H1 (cell line): ENCODE data around the gene OOSP2. TPM values are rescaled to one million over a fixed set of nuclear protein-coding genes. Genes with fewer than 3 reads are reported as not detected.

Source experiments
- CTCF ChIA-PET: fragments of 300-600 bp; sonication (Branson Sonifier 250); formaldehyde crosslinking; loops from one replicate; lab custom pipeline; 2021; ENCODE audit not compliant: partially characterized antibody; lab: Charles Lee
- POLR2A ChIA-PET: fragments of 300-600 bp; sonication (Branson Sonifier 250); formaldehyde crosslinking; loops from one replicate; lab custom pipeline; 2021; ENCODE audit warnings: inconsistent platforms; ENCODE audit not compliant: partially characterized antibody; lab: Charles Lee
- DNase-seq, 2 experiments: peaks; one replicate each; pipeline versions ENCODE4 v3.0.0 to v3.0.0-alpha.2; 2010 to 2022; ENCODE audit warnings: low spot score in 2 of 2, low read depth in 1 of 2, mixed read lengths in 1 of 2
- FAIRE-seq: peaks from 2 replicates; lab custom pipeline; 2011; peaks lifted over from hg19 to GRCh38; lab: Jason Lieb, UNC
- H2AFZ ChIP-seq: 2 replicates; pipeline ENCODE4 v1.8.1; 2012; ENCODE audit warnings: low read length, inconsistent platforms
- H2AK5ac ChIP-seq: 2 replicates; pipeline ENCODE4 v1.6.1; 2013; ENCODE audit warnings: low read depth, low read length
- H2BK120ac ChIP-seq: replicated peaks from 2 replicates; pipeline ENCODE3; 2013; ENCODE audit warnings: low read depth, low read length, inconsistent platforms
- H2BK12ac ChIP-seq: 2 replicates; pipeline ENCODE4 v1.6.1; 2013; ENCODE audit warnings: low read depth, low read length
- H2BK15ac ChIP-seq: 2 replicates; pipeline ENCODE4 v1.6.1; 2013; ENCODE audit warnings: low read length
- H2BK20ac ChIP-seq: 2 replicates; pipeline ENCODE4 v1.6.1; 2013; ENCODE audit warnings: low read length
- H2BK5ac ChIP-seq: 2 replicates; pipeline ENCODE4 v1.6.1; 2013; ENCODE audit warnings: low read depth, low read length
- H3K14ac ChIP-seq: 2 replicates; pipeline ENCODE4 v1.6.1; 2013; ENCODE audit warnings: inconsistent platforms; ENCODE audit not compliant: insufficient read length
- H3K18ac ChIP-seq: 2 replicates; pipeline ENCODE4 v1.6.1; 2013; ENCODE audit warnings: low read length; ENCODE audit errors: extremely low read depth
- H3K23ac ChIP-seq: 2 replicates; pipeline ENCODE4 v1.6.1; 2013; ENCODE audit warnings: inconsistent platforms; ENCODE audit not compliant: insufficient read length
- H3K23me2 ChIP-seq: 2 replicates; pipeline ENCODE4 v1.6.1; 2013; ENCODE audit warnings: low read depth, low read length
- H3K27ac ChIP-seq: 2 replicates; pipeline ENCODE4 v1.6.1; 2011; ENCODE audit warnings: low read depth, low read length, inconsistent platforms
- H3K27me3 ChIP-seq, 4 experiments: replicated peaks in 1 of 4; 1 replicate in 1 of 4; 2 replicates in 3 of 4; pipeline versions ENCODE4 v1.6.1 to v1.8.1; 2011 to 2013; ENCODE audit warnings: low read length in 3 of 4, mild to moderate bottlenecking in 3 of 4, inconsistent platforms in 2 of 4, mixed read lengths in 2 of 4, moderate library complexity in 1 of 4; ENCODE audit not compliant: control insufficient read depth in 3 of 4, insufficient read depth in 3 of 4; ENCODE audit errors: extremely low read depth in 1 of 4
- H3K36me3 ChIP-seq, 4 experiments: 2 replicates each; pipeline versions ENCODE4 v1.6.1 to v1.8.1; 2011 to 2013; ENCODE audit warnings: mild to moderate bottlenecking in 4 of 4, low read length in 3 of 4, moderate library complexity in 2 of 4, control low read depth in 1 of 4, inconsistent platforms in 1 of 4; ENCODE audit not compliant: insufficient read depth in 4 of 4, control insufficient read depth in 2 of 4
- H3K4ac ChIP-seq: replicated peaks from 2 replicates; pipeline ENCODE3; 2013; ENCODE audit warnings: low read length, low read depth, mixed read lengths, inconsistent platforms; ENCODE audit not compliant: insufficient read length
- H3K4me1 ChIP-seq, 4 experiments: replicated peaks in 1 of 4; 1 replicate in 1 of 4; 2 replicates in 3 of 4; pipeline versions ENCODE4 v1.6.1 to v1.8.1; 2011 to 2013; ENCODE audit warnings: low read length in 3 of 4, inconsistent platforms in 2 of 4, mixed read lengths in 1 of 4; ENCODE audit not compliant: insufficient read depth in 4 of 4, control insufficient read depth in 3 of 4
- H3K4me2 ChIP-seq, 2 experiments: 2 replicates each; pipeline versions ENCODE4 v1.6.1 to v1.8.1; 2011 to 2013; ENCODE audit warnings: low read depth in 2 of 2, low read length in 2 of 2, control low read depth in 1 of 2, inconsistent platforms in 1 of 2, mild to moderate bottlenecking in 1 of 2; ENCODE audit not compliant: insufficient read depth in 1 of 2
- H3K4me3 ChIP-seq, 4 experiments: fragments of 200-600, 300-600 bp in 1 of 4; sonication (generic), shearing (Covaris generic), sonication (Bioruptor Twin) in 1 of 4; 2 replicates each; pipeline versions ENCODE4 v1.5.1 to v1.8.1; 2011 to 2016; ENCODE audit warnings: low read length in 4 of 4, low read depth in 3 of 4, control low read depth in 2 of 4, inconsistent platforms in 2 of 4, mild to moderate bottlenecking in 2 of 4, mixed read lengths in 1 of 4, moderate library complexity in 1 of 4; ENCODE audit not compliant: insufficient read depth in 2 of 4; ENCODE audit errors: extremely low read depth in 1 of 4
- H3K56ac ChIP-seq: replicated peaks from 2 replicates; pipeline ENCODE3; 2013; ENCODE audit warnings: low read depth, mild to moderate bottlenecking, mixed read lengths, low read length, inconsistent platforms; ENCODE audit not compliant: insufficient read length
- H3K79me1 ChIP-seq: 2 replicates; pipeline ENCODE4 v1.6.1; 2013; ENCODE audit warnings: low read depth, low read length, control low read depth
- H3K79me2 ChIP-seq, 2 experiments: 2 replicates each; pipeline versions ENCODE4 v1.6.1 to v1.8.1; 2012 to 2013; ENCODE audit warnings: low read length in 2 of 2, mild to moderate bottlenecking in 2 of 2, inconsistent platforms in 1 of 2; ENCODE audit not compliant: insufficient read depth in 2 of 2, control insufficient read depth in 1 of 2
- H3K9ac ChIP-seq, 4 experiments: replicated peaks in 1 of 4; 1 replicate in 1 of 4; 2 replicates in 3 of 4; pipeline versions ENCODE4 v1.6.1 to v1.8.1; 2011 to 2013; ENCODE audit warnings: low read depth in 3 of 4, low read length in 3 of 4, control low read depth in 2 of 4, mild to moderate bottlenecking in 2 of 4, moderate library complexity in 2 of 4, inconsistent platforms in 1 of 4; ENCODE audit errors: extremely low read depth in 1 of 4
- H3K9me3 ChIP-seq, 2 experiments: 2 replicates each; pipeline versions ENCODE4 v1.6.1 to v1.8.1; 2012 to 2013; ENCODE audit warnings: mild to moderate bottlenecking in 2 of 2, moderate library complexity in 2 of 2, control low read depth in 1 of 2, inconsistent platforms in 1 of 2, low read depth in 1 of 2, low read length in 1 of 2, mixed read lengths in 1 of 2; ENCODE audit not compliant: insufficient read depth in 2 of 2
- H4K20me1 ChIP-seq, 2 experiments: replicated peaks in 1 of 2; 2 replicates each; pipeline versions ENCODE3 to v1.8.1; 2011 to 2013; ENCODE audit warnings: inconsistent platforms in 2 of 2, low read length in 2 of 2, mild to moderate bottlenecking in 1 of 2; ENCODE audit not compliant: insufficient read depth in 2 of 2, control insufficient read depth in 1 of 2
- H4K5ac ChIP-seq: 2 replicates; pipeline ENCODE4 v1.6.1; 2013; ENCODE audit warnings: low read length, low read depth, mixed read lengths, inconsistent platforms; ENCODE audit not compliant: insufficient read length
- H4K8ac ChIP-seq: 2 replicates; pipeline ENCODE4 v1.8.0; 2013; ENCODE audit warnings: mild to moderate bottlenecking, moderate library complexity, low read length, inconsistent platforms; ENCODE audit not compliant: insufficient read depth; ENCODE audit errors: extremely low read depth
- H4K91ac ChIP-seq: replicated peaks from 2 replicates; pipeline ENCODE3; 2013; ENCODE audit warnings: low read length, mixed read lengths, inconsistent platforms; ENCODE audit not compliant: insufficient read length
- CEBPB ChIP-seq: IDR thresholded peaks from 2 replicates; pipeline ENCODE4 v1.6.1; 2012; ENCODE audit warnings: low read depth, low read length
- CHD1 ChIP-seq: IDR thresholded peaks from 2 replicates; pipeline ENCODE4 v1.6.1; 2012; ENCODE audit warnings: low read depth, low read length, improper control_type of control experiment
- CTBP2 ChIP-seq: IDR thresholded peaks from 2 replicates; pipeline ENCODE4 v1.7.0; 2011; ENCODE audit warnings: borderline replicate concordance, mild to moderate bottlenecking, moderate library complexity, mixed read lengths, low read length; ENCODE audit not compliant: insufficient read depth, insufficient read length
- EP300 ChIP-seq, 2 experiments: IDR thresholded peaks; 1 replicate in 1 of 2; 2 replicates in 1 of 2; pipeline ENCODE4 v1.6.1; 2011 to 2012; ENCODE audit warnings: low read depth in 2 of 2, low read length in 2 of 2, mild to moderate bottlenecking in 2 of 2, borderline replicate concordance in 1 of 2, inconsistent platforms in 1 of 2, moderate library complexity in 1 of 2
- KDM5A ChIP-seq: fragments of 200-600 bp; IDR thresholded peaks from 2 replicates; pipeline ENCODE4 v1.7.1; 2012; ENCODE audit warnings: mild to moderate bottlenecking, low read length, inconsistent platforms, mixed read lengths
- POLR2A ChIP-seq, 2 experiments: IDR thresholded peaks; 1 replicate in 1 of 2; 2 replicates in 1 of 2; pipeline ENCODE4 v1.6.1; 2011; ENCODE audit warnings: low read depth in 2 of 2, low read length in 2 of 2, mild to moderate bottlenecking in 2 of 2; ENCODE audit errors: control extremely low read depth in 1 of 2
- SP1 ChIP-seq: IDR thresholded peaks from 2 replicates; pipeline ENCODE4 v1.6.1; 2011; ENCODE audit warnings: low read depth, low read length
- SP2 ChIP-seq: IDR thresholded peaks from 2 replicates; pipeline ENCODE4 v1.6.1; 2012; ENCODE audit warnings: mild to moderate bottlenecking, low read length, inconsistent platforms
- USF2 ChIP-seq: IDR thresholded peaks from 2 replicates; pipeline ENCODE4 v1.6.1; 2011; ENCODE audit warnings: low read length, improper control_type of control experiment
- YY1 ChIP-seq: IDR thresholded peaks from 2 replicates; pipeline ENCODE4 v1.6.1; 2011; ENCODE audit warnings: low read depth, mild to moderate bottlenecking, low read length
- WGBS, 2 experiments: shearing (Covaris generic) in 1 of 2; methylation state at CpG; one replicate each; pipeline versions ENCODE4 v1.1.6 to v1.1.7; 2013 to 2015; ENCODE audit warnings: low lambda C conversion rate in 2 of 2, mixed read lengths in 2 of 2, inconsistent platforms in 1 of 2, low coverage in 1 of 2, missing lambda C conversion rate in 1 of 2; ENCODE audit not compliant: insufficient replicate concordance in 2 of 2, insufficient coverage in 1 of 2, insufficient read length in 1 of 2; ENCODE audit errors: extremely low coverage in 1 of 2, missing lambda C conversion rate in 1 of 2; 5-methylcytosine and 5-hydroxymethylcytosine counted together
- long read RNA-seq, 2 experiments: library from RNA in 1 of 2; library from capped mRNA in 1 of 2; stranded (forward); transcript quantifications; one replicate each; pipeline ENCODE4 v2.0.0, GENCODE V29; 2021; ENCODE audit warnings: inconsistent platforms in 1 of 2
- polyA minus RNA-seq, 3 experiments: library from RNA; depleted of rRNA, polyadenylated mRNA; stranded (reverse); fragments of >200 nt; gene quantifications; 1 replicate in 2 of 3; 2 replicates in 1 of 3; pipeline ENCODE4 v1.2.3, GENCODE V29; 2011
- polyA plus RNA-seq, 7 experiments: library from polyadenylated mRNA; depleted of rRNA in 3 of 7; stranded (reverse) in 5 of 7; unstranded in 2 of 7; fragments of >200 nt in 5 of 7; fragments of 200-250 nt in 2 of 7; gene quantifications; 1 replicate in 5 of 7; 2 replicates in 1 of 7; 4 replicates in 1 of 7; pipeline versions ENCODE4 v1.2.1 to v1.2.3, GENCODE V29; 2011 to 2013; ENCODE audit warnings: missing spikeins in 2 of 7, mixed read lengths in 2 of 7
- total RNA-seq: library from RNA; stranded (reverse); fragmentation: NEBNext Ultra II Directional; extraction: Animal tissue kit (Norgen Biotek cat#: 25700); gene quantifications from 2 replicates; pipeline ENCODE4 v1.2.1, GENCODE V29; 2021

Gene OOSP2
- total RNA-seq (not detected in 2 replicates), polyA plus RNA-seq (2011; rRNA removed) (not detected in 2 replicates), polyA minus RNA-seq (2011; rRNA and poly(A)+ RNA removed) (not detected in 2 replicates)
- not detected for polyA plus RNA-seq (2011; cell fraction: cytosol; rRNA removed)
- not detected for polyA plus RNA-seq (2011; cell fraction: nucleus; rRNA removed)
- not detected in 4 replicates for polyA plus RNA-seq (2012, experiment 1 of 2)
- not detected for polyA plus RNA-seq (2012, experiment 2 of 2)
- polyA plus RNA-seq (2013, experiment 1 of 2): not detected
- polyA plus RNA-seq (2013, experiment 2 of 2): not detected
- polyA minus RNA-seq (2011; cell fraction: cytosol; rRNA and poly(A)+ RNA removed): not detected
- not detected for polyA minus RNA-seq (2011; cell fraction: nucleus; rRNA and poly(A)+ RNA removed)
- long read RNA-seq, experiment 1: 0 reads
- long read RNA-seq, experiment 2: 0 reads

GRCh38 chr11:60040109-60040508, at the start of gene OOSP2:
OOSP2 (plus strand) TSS chr11:60040409; CDS start chr11:60040460, 51 bp downstream.
- no peak within 1 kb of the TSS for H2BK15ac ChIP-seq
- H3K4me3 ChIP-seq: no peak within 1 kb of the TSS
- H2BK12ac ChIP-seq: no peak within 1 kb of the TSS
- no peak within 1 kb of the TSS for H2AFZ ChIP-seq
- no peak within 1 kb of the TSS for H3K18ac ChIP-seq
- no peak within 1 kb of the TSS for H3K23ac ChIP-seq
- H4K20me1 ChIP-seq: no peaks in the 10 kb centered on the region
- H3K56ac ChIP-seq: no peak within 1 kb of the TSS
- H4K5ac ChIP-seq: no peak within 1 kb of the TSS
- H3K4me2 ChIP-seq: no peak within 1 kb of the TSS
- H3K4ac ChIP-seq: no peak within 1 kb of the TSS
- ChIA-PET POLR2A (no interaction called here), CTCF (interaction anchor here (1.5 kb wide), 1 partner anchor 14 kb away, joined by 4 read pairs; no protein-coding TSS in a partner anchor)
- H2BK5ac ChIP-seq: no peak within 1 kb of the TSS
- no peak within 1 kb of the TSS for H3K9ac ChIP-seq
- no peaks in the 10 kb centered on the region for H3K79me2 ChIP-seq
- peaks cover 0 to 3% (median 0%) of the 10 kb centered on the region in 4 experiments; a peak in 1 of 7 replicates for H3K4me1 ChIP-seq
- H3K14ac ChIP-seq: no peak within 1 kb of the TSS
- FAIRE-seq (no peak), DNase-seq (no peak)
- H3K27ac ChIP-seq: no peak within 1 kb of the TSS
- H2BK120ac ChIP-seq: no peak within 1 kb of the TSS
- WGBS, 2 experiments: 89% methylated on average over 8 of the region's 8 CpGs; no CpG with 5 or more reads in 1 of the 2 experiments
- no peak within 1 kb of the TSS for H4K91ac ChIP-seq
- H3K27me3 ChIP-seq: no peaks in the 10 kb centered on the region
- no peaks in the 10 kb centered on the region for H3K9me3 ChIP-seq
- no peaks in the 10 kb centered on the region for H3K36me3 ChIP-seq
- no peak within 1 kb of the TSS for H4K8ac ChIP-seq
- no peaks in the 10 kb centered on the region for H3K79me1 ChIP-seq
- no peak within 1 kb of the TSS for H2AK5ac ChIP-seq
- no peak within 1 kb of the TSS for H2BK20ac ChIP-seq
- H3K23me2 ChIP-seq: no peaks in the 10 kb centered on the region
- TF ChIP-seq SP1 (no peak), KDM5A (no peak), CHD1 (no peak), EP300 (IDR thresholded peaks at IDR 0.05; ENCODE audit: borderline replicate concordance in 1 of 2, low read depth in 2 of 2, low read length in 2 of 2) (no peak), YY1 (no peak), CEBPB (no peak), POLR2A (IDR thresholded peaks at IDR 0.05; ENCODE audit: control extremely low read depth in 1 of 2, low read depth in 2 of 2, low read length in 2 of 2) (no peak), USF2 (no peak), SP2 (no peak), CTBP2 (no peak)
